Measurements from ENCODE around the gene ZNF107.
A peak's percentile ranks its signal among the peaks of the same experiment; 100 is the strongest.
"Not testable (repeated sequence)": the region's sequence is repeated elsewhere in the genome, so short reads cannot be mapped to it uniquely, and the experiment has no call there.

Gene ZNF107

GRCh38 chr7:64651203-64651602, 14.7 kb upstream of the ZNF107 start:
- DNase-seq = no peak

DNA sequence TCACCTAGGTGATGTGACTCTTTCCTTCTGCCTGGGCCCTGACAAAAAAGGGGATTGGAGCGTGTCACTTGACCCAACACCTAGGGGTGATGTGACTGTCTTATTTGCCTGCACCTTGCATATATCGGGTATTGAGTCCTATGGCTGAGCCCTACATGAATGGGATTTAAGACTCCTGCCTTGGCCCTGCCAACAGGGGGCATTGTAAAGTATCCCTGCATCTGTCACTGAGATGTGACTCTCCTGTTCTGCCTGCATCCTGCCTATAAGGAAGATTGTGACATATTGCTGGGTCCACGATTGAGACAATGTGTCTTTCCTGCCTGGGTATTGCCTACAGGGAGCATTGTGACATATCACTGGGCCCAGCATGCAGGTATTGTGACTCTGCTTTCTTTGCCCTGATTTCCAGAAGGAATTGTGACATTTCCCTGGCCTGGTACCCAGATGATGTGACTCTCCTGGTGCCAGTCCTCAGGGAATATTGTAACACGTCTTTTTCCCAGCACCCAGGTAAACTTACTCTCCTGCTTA, 14.2 kb upstream of the ZNF107 start:
- DNase-seq = no peak

GRCh38 chr7:64653721-64654401, 12.1 kb upstream of the ZNF107 start:
- DNase-seq = no peak

DNA sequence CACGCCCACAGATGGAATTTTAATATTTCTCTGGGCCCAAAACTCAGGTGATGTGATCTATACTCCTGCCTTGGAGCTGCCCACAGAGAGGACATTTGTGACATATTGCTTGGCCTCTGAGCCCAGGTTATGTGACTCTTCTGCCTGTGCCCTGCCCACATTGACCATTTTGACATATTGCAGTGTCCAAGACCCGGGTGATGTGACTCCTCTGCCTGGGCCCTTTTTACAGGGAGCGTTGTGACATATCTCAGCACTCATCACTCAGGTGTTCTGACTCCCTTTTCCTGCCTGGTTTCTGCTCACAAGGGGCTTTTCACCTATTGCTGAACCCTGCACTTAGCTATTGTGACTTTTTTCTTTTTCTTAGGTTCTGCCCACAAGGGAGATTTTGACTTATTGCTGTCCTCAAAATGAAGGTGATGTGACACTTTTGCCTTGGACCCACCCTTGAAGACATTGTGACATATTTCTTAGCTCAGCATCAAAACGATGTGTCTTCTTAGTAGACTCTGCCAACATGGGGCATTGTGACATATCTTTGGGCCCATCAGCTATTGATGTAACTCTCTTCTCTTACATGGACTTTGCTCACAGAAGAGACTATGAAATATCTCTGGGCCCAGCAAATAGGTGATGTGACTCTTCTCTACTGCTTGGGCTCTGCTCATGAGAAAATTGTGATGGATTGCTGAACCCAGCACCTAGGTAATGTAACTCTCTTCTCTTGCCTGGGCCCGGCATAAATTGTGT, 11.0 kb upstream of the ZNF107 start:
- no peak for DNase-seq

- DNase-seq = no peak
Measured at GRCh38 chr7:64655811-64656210, 10.1 kb upstream of the ZNF107 start.

- no peak for DNase-seq
Measured at GRCh38 chr7:64656489-64656888, 9.4 kb upstream of the ZNF107 start.

- not testable (repeated sequence) for DNase-seq
Measured at GRCh38 chr7:64662091-64662490, 3.8 kb upstream of the ZNF107 start.

- DNase-seq = no peak
Measured at GRCh38 chr7:64666663-64667050, 724 bp downstream of the ZNF107 start.

- DNase-seq = no peak
Measured at GRCh38 chr7:64667311-64667710, 1.4 kb downstream of the ZNF107 start.

- no peak for DNase-seq
Measured at GRCh38 chr7:64672414-64672813, 6.5 kb downstream of the ZNF107 start.

- no peak for DNase-seq
Measured at GRCh38 chr7:64685091-64685490, 19.2 kb downstream of the ZNF107 start.

GRCh38 chr7:64685741-64686140, 19.8 kb downstream of the ZNF107 start:
- no peak for DNase-seq

DNA sequence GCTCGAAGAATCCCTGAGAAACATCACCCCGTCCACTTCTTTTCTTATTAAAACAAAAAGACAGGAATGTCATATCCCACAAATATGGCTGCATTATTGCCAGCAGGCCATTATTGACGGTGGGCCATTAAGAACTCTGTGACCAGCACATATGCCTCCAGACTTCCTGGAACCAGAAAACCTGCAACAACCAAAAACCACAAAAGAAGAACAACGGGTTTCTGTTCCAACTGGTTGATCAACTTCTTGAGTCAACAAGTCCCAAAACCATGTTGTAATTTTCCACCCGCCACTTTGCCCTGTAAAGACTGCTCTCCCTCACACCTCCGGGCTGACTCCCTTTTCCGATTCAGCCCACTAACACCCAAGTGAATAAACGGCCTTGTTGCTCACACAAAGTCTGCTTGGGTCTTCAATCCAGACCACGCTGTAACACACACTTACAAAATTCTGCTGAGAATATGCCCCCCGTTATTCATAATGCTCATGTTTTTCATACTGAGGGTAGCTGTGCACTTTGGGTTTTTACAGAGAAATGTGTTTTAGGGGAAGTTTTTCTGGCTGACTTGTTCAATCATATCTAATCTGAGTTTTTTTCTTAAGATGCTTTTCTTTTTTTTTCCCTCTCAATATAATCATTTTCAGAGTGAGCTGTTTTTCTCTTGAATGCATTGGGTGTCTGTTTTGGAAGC, 20.7 kb downstream of the ZNF107 start:
- DNase-seq = peak; percentile 99

DNA sequence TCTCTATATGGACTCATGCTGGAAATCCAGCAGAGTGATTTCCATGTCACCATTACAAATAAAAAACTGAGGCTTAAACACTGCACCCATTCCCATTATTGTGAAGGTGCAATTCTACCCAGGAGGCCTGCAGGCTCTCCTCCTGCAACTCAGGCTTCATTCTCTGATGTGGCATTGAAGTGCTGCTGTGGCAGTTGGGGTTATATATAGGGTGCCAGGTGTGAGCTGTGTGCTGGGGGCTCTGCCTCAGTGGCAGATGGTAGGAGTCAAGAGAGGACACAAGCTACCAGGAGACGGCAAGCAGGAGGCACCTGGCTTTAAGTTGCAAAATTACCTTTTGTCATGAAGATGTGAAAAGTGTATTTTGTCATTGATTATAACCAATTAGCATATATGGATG, 21.3 kb downstream of the ZNF107 start:
- no peak for DNase-seq

DNA sequence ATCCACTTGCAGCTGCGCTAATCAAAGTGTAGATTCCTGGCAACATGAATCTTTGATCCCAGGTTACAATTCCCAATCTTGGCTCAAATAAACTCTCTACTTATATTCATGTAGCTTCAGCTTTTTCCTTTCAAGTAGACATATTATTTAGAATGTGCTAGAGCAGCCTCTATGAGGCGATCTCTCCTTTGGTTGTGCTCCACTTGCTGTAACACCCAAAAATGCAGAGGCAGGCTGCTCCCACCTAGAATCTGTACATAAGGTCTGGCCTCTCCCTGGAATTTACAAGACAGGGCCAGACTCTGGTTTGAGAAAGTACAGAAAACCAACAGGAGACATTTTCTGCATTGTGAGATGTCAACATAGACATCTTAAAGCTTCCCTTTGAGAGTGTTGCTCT, 23.1 kb downstream of the ZNF107 start:
- no peak for DNase-seq

DNA sequence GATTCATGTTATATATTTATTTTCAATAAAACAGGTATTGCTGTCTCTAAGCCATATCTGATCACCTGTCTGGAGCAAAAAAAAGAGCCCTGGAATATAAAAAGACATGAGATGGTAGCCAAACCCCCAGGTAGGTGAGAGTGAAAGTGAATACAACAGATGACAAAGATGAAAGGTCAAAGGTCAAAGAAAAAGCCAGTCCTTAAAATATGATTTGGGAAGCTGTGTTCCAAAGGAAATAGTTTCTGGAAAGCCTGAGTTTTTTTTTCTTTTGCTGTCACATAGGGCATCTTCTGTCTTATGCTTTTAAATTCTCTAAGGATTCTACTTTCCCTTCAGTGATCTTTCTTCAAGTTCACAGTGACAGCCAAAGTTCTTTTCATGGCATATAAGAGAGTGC, 25.9 kb downstream of the ZNF107 start:
- no peak for DNase-seq

- DNase-seq = not testable (repeated sequence)
Measured at GRCh38 chr7:64697863-64698262, 31.9 kb downstream of the ZNF107 start.

- no peak for DNase-seq
Measured at GRCh38 chr7:64706625-64707292, 40.8 kb downstream of the ZNF107 start.

- DNase-seq = not testable (repeated sequence)
Measured at GRCh38 chr7:64717896-64718295, 52.0 kb downstream of the ZNF107 start.

GRCh38 chr7:64729089-64729848, 63.3 kb downstream of the ZNF107 start:
- DNase-seq = no peak

- DNase-seq = no peak
Measured at GRCh38 chr7:64733550-64734240, 67.8 kb downstream of the ZNF107 start.

GRCh38 chr7:64736575-64736974, 70.6 kb downstream of the ZNF107 start:
- DNase-seq = no peak

All from GF-D8 (cell line).